Mesenchymal stem cell (in vitro differentiated cells and primary cell): ENCODE data around the gene ADCY1.

Source experiments
- DNase-seq: peaks from one replicate; pipeline ENCODE4 v3.0.0-alpha.2; 2013
- H2AFZ ChIP-seq: one replicate; pipeline ENCODE4 v1.6.1; 2013; ENCODE audit warnings: low read depth, mild to moderate bottlenecking, control low read depth, inconsistent platforms, low read length, moderate library complexity
- H2AK5ac ChIP-seq: 2 replicates; pipeline ENCODE4 v1.6.1; 2013; ENCODE audit warnings: low read length, moderate library complexity, mild to moderate bottlenecking, inconsistent platforms; ENCODE audit not compliant: severe bottlenecking
- H2BK120ac ChIP-seq: one replicate; pipeline ENCODE4 v1.6.1; 2013; ENCODE audit warnings: low read depth, mild to moderate bottlenecking, inconsistent platforms, low read length, moderate library complexity
- H2BK12ac ChIP-seq, 2 experiments: one replicate each; pipeline ENCODE4 v1.6.1; 2013; ENCODE audit warnings: inconsistent platforms in 2 of 2, low read length in 2 of 2, mild to moderate bottlenecking in 2 of 2, moderate library complexity in 2 of 2, control low read depth in 1 of 2
- H2BK15ac ChIP-seq: one replicate; pipeline ENCODE4 v1.6.1; 2013; ENCODE audit warnings: mild to moderate bottlenecking, low read depth, inconsistent platforms; ENCODE audit not compliant: poor library complexity, severe bottlenecking
- H2BK5ac ChIP-seq: 2 replicates; pipeline ENCODE4 v1.6.1; 2013; ENCODE audit warnings: low read depth, mild to moderate bottlenecking, low read length, control low read depth, inconsistent platforms; ENCODE audit not compliant: poor library complexity, severe bottlenecking
- H3K14ac ChIP-seq, 2 experiments: one replicate each; pipeline ENCODE4 v1.6.1; 2013; ENCODE audit warnings: inconsistent platforms in 2 of 2, low read length in 2 of 2, control low read depth in 1 of 2, mild to moderate bottlenecking in 1 of 2, moderate library complexity in 1 of 2
- H3K18ac ChIP-seq, 2 experiments: one replicate each; pipeline ENCODE4 v1.6.1; 2013; ENCODE audit warnings: inconsistent platforms in 2 of 2, low read length in 2 of 2, control low read depth in 1 of 2, low read depth in 1 of 2, mild to moderate bottlenecking in 1 of 2
- H3K23ac ChIP-seq, 2 experiments: one replicate each; pipeline ENCODE4 v1.6.1; 2013; ENCODE audit warnings: inconsistent platforms in 2 of 2, low read length in 2 of 2, mild to moderate bottlenecking in 2 of 2, moderate library complexity in 2 of 2, control low read depth in 1 of 2
- H3K27ac ChIP-seq: 2 replicates; pipeline ENCODE4 v1.5.1; 2013; ENCODE audit warnings: mild to moderate bottlenecking, moderate library complexity, low read length, control low read depth, inconsistent platforms; ENCODE audit not compliant: poor library complexity, severe bottlenecking
- H3K27me3 ChIP-seq, 2 experiments: 2 replicates each; pipeline versions ENCODE4 v1.6.1 to v1.7.0; 2013; ENCODE audit warnings: low read length in 2 of 2, mild to moderate bottlenecking in 2 of 2, moderate library complexity in 2 of 2, control low read depth in 1 of 2, inconsistent platforms in 1 of 2; ENCODE audit not compliant: control insufficient read depth in 1 of 2, insufficient read depth in 1 of 2
- H3K36me3 ChIP-seq, 2 experiments: 2 replicates each; pipeline versions ENCODE4 v1.6.1 to v1.7.0; 2013; ENCODE audit warnings: low read length in 2 of 2, control low read depth in 1 of 2, inconsistent platforms in 1 of 2, low read depth in 1 of 2, mild to moderate bottlenecking in 1 of 2; ENCODE audit not compliant: insufficient read depth in 2 of 2, control insufficient read depth in 1 of 2
- H3K4ac ChIP-seq, 2 experiments: one replicate each; pipeline ENCODE4 v1.6.1; 2013; ENCODE audit warnings: inconsistent platforms in 2 of 2, low read length in 2 of 2, mild to moderate bottlenecking in 2 of 2, moderate library complexity in 2 of 2, control low read depth in 1 of 2, low read depth in 1 of 2
- H3K4me1 ChIP-seq: 2 replicates; pipeline ENCODE4 v1.6.1; 2013; ENCODE audit warnings: low read depth, low read length, control low read depth; ENCODE audit not compliant: control insufficient read depth, insufficient read depth
- H3K4me2 ChIP-seq: 2 replicates; pipeline ENCODE4 v1.6.1; 2013; ENCODE audit warnings: low read length, mild to moderate bottlenecking, inconsistent platforms; ENCODE audit not compliant: poor library complexity, severe bottlenecking
- H3K4me3 ChIP-seq, 2 experiments: 2 replicates each; pipeline versions ENCODE4 v1.5.1 to v1.7.0; 2013; ENCODE audit warnings: low read length in 2 of 2, mild to moderate bottlenecking in 2 of 2, control low read depth in 1 of 2, low read depth in 1 of 2; ENCODE audit not compliant: insufficient read depth in 1 of 2
- H3K79me1 ChIP-seq: replicated peaks from 2 replicates; pipeline ENCODE4 v1.6.1; 2013; ENCODE audit warnings: mild to moderate bottlenecking, control low read depth, low read length, inconsistent platforms; ENCODE audit not compliant: poor library complexity, severe bottlenecking
- H3K9ac ChIP-seq: 2 replicates; pipeline ENCODE4 v1.7.0; 2013; ENCODE audit warnings: mild to moderate bottlenecking, low read length, moderate library complexity
- H3K9me3 ChIP-seq: 2 replicates; pipeline ENCODE4 v1.7.0; 2013; ENCODE audit warnings: mild to moderate bottlenecking, low read length; ENCODE audit not compliant: control insufficient read depth
- H4K8ac ChIP-seq: one replicate; pipeline ENCODE4 v1.6.1; 2013; ENCODE audit warnings: inconsistent platforms, mild to moderate bottlenecking, low read length, moderate library complexity
- H4K91ac ChIP-seq: one replicate; pipeline ENCODE4 v1.6.1; 2013; ENCODE audit warnings: mild to moderate bottlenecking, low read length, inconsistent platforms
- WGBS: methylation state at CpG from one replicate; pipeline ENCODE4 v1.1.7; 2013; ENCODE audit warnings: mixed read lengths; 5-methylcytosine and 5-hydroxymethylcytosine counted together

The ADCY1 gene

DNA sequence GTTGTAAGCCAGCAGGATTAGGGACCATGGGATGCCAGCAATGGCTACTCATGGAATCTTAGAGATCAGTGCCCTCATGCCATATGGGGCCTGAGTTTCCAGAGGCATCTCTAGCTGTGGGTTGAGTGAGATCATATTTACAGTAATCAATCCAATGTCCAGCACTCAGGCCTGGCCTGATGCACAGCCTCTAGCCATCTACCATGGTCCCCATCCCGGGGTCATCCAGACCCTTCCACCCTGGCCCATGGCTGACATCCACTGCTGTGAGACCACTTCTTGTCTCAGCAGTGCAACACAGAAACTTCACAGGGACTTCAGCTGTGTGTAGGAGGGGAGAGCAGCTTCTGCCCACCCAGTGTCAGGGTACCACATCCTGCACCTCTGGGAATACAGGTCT lies 6.5 kb upstream of the ADCY1 start:
- Histone ChIP-seq H3K27me3 (peaks cover 40 to 69% of the 10 kb centered on the region in 2 experiments), H2BK5ac (no peak overlapping the region), H2BK15ac (no peak overlapping the region), H3K4me3 (no peak overlapping the region), H2AFZ (no peak overlapping the region), H4K8ac (no peak overlapping the region), H3K9ac (no peak overlapping the region), H3K27ac (no peak overlapping the region), H3K36me3 (no peaks in the 10 kb centered on the region), H3K4ac (no peak overlapping the region), H3K9me3 (no peaks in the 10 kb centered on the region), H3K23ac (no peak overlapping the region), H3K79me1 (no peaks in the 10 kb centered on the region), H2BK12ac (no peak overlapping the region), H4K91ac (no peak overlapping the region), H3K4me1 (no peaks in the 10 kb centered on the region), H2BK120ac (no peak overlapping the region), H3K18ac (no peak overlapping the region), H3K4me2 (no peak overlapping the region), H3K14ac (no peak overlapping the region), H2AK5ac (no peak overlapping the region)
- DNase-seq: no peak
- 60% methylated on average over 1 of the region's 1 CpG for WGBS

DNA sequence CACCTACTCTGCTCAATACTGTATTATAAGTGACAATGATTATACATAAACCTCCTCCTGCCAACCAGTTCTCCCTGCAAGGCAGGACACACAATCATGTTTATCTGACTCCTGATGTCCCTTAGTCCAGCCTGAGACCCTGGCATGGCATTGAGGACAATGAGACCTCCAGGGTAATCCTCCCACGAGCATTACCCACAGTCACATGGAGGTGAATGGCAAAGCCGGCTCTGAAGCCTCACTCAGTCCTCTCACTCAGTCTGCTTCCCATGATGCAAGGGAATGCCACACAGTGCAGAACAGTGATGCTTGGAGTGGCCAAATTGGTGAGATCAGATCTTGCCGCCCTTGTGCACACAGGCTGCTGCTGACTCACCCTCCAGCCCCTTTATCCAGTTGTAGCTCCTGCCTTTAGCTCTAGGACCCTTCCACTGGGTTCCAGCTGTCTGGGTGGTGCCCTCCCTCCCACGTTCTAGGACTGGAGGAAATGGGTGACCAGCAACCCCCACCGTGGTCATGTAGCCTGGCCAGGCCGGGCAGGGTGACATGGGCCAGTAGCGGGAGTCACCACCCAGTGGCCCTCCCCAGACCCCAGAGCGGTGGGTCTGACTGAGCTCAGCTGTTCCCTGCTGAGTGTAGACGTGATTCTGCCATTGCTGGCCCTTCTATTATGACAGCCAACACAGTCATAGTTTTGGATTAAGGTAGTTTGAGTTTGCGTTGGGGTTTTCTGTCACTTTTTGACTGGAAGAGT lies 5.5 kb upstream of the ADCY1 start:
- no peak overlapping the region for H2BK12ac ChIP-seq
- WGBS: 77% methylated on average over 8 of the region's 10 CpGs
- no peak overlapping the region for H2BK15ac ChIP-seq

DNA sequence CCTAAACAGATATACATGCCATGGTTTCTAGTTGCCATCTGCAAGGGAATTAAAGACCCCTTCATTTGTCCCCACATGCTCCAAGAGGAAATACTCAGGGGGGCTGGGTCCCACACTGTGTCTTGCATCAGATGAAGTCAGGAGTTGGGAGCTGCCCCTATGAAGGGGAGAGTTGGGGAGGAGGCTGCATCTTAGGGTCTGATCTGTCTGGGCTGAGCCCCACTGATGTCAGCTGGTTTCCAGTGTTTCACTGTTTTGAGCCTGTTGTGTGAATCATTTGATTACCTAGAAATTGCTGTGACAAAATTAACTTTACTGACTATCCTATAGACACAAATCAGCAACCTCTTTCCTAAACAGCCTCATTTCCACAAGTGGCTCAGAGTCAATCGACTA lies 4.9 kb upstream of the ADCY1 start:
- no peak overlapping the region for H3K18ac ChIP-seq
- H3K36me3 ChIP-seq: no peaks in the 10 kb centered on the region
- H2BK12ac ChIP-seq: no peak overlapping the region
- no peak overlapping the region for H2BK120ac ChIP-seq
- H3K9ac ChIP-seq: no peak overlapping the region
- no peak overlapping the region for H2AFZ ChIP-seq
- H2BK15ac ChIP-seq: no peak overlapping the region
- H4K8ac ChIP-seq: no peak overlapping the region
- peaks cover 2% of the 10 kb centered on the region for H3K4me1 ChIP-seq
- H3K27me3 ChIP-seq: peaks cover 54 to 68% of the 10 kb centered on the region in 2 experiments
- no peaks in the 10 kb centered on the region for H3K9me3 ChIP-seq
- H3K23ac ChIP-seq: no peak overlapping the region
- no peak overlapping the region for H3K4me2 ChIP-seq
- H3K27ac ChIP-seq: no peak overlapping the region
- DNase-seq: no peak
- no peak overlapping the region for H3K14ac ChIP-seq
- no peak overlapping the region for H4K91ac ChIP-seq
- H3K79me1 ChIP-seq: no peaks in the 10 kb centered on the region
- H2BK5ac ChIP-seq: no peak overlapping the region
- 84% methylated on average over 1 of the region's 1 CpG for WGBS
- no peak overlapping the region for H2AK5ac ChIP-seq
- no peak overlapping the region for H3K4me3 ChIP-seq
- H3K4ac ChIP-seq: no peak overlapping the region

More for the DNA sequence above, 5.5 kb upstream of the ADCY1 start:
- Histone ChIP-seq H3K79me1 (no peaks in the 10 kb centered on the region), H3K36me3 (no peaks in the 10 kb centered on the region), H4K8ac (no peak overlapping the region), H3K18ac (no peak overlapping the region), H3K23ac (no peak overlapping the region), H2AFZ (no peak overlapping the region), H3K4me2 (no peak overlapping the region), H3K4ac (no peak overlapping the region), H3K27me3 (peaks cover 50 to 70% of the 10 kb centered on the region in 2 experiments), H3K27ac (no peak overlapping the region), H4K91ac (no peak overlapping the region), H3K9ac (no peak overlapping the region), H3K4me1 (no peaks in the 10 kb centered on the region), H3K14ac (no peak overlapping the region), H2AK5ac (no peak overlapping the region), H3K9me3 (no peaks in the 10 kb centered on the region), H2BK5ac (no peak overlapping the region), H2BK120ac (no peak overlapping the region), H3K4me3 (no peak overlapping the region)
- no peak for DNase-seq

DNA sequence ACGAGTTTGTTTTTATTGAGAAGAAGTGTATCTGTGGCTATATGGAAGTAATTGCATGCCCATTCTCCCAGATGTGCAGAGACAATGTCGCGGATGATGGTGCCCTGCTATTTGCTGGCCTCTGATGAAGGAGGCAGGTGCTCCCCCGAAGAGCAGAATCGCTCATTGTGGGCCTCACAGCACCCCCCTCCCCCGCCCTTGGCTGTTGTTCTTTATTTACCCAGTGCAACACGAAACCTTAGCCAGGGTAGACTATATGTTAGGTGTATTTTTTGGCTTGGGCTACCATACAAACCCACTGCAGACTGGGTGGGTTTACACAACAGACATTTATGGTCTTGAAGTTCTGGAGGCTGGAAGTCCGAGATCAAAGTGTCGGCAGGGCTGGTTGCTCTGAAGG lies 3.4 kb upstream of the ADCY1 start:
- Histone ChIP-seq H3K9me3 (no peaks in the 10 kb centered on the region), H3K36me3 (no peaks in the 10 kb centered on the region), H3K27me3 (peaks cover 60 to 64% of the 10 kb centered on the region in 2 experiments), H3K4me2 (no peak overlapping the region), H3K4me1 (peaks cover 10% of the 10 kb centered on the region), H3K23ac (no peak overlapping the region), H3K14ac (no peak overlapping the region), H4K8ac (no peak overlapping the region), H3K4me3 (no peak overlapping the region), H3K9ac (no peak overlapping the region), H3K4ac (no peak overlapping the region), H4K91ac (no peak overlapping the region), H2BK5ac (no peak overlapping the region), H3K18ac (no peak overlapping the region), H3K79me1 (no peaks in the 10 kb centered on the region), H3K27ac (no peak overlapping the region), H2BK12ac (no peak overlapping the region), H2BK120ac (no peak overlapping the region), H2AFZ (no peak overlapping the region), H2AK5ac (no peak overlapping the region), H2BK15ac (no peak overlapping the region)
- DNase-seq: no peak
- WGBS: 77% methylated on average over 9 of the region's 9 CpGs
